Measurements from ENCODE around the gene CACNA1C.

Gene CACNA1C

DNA sequence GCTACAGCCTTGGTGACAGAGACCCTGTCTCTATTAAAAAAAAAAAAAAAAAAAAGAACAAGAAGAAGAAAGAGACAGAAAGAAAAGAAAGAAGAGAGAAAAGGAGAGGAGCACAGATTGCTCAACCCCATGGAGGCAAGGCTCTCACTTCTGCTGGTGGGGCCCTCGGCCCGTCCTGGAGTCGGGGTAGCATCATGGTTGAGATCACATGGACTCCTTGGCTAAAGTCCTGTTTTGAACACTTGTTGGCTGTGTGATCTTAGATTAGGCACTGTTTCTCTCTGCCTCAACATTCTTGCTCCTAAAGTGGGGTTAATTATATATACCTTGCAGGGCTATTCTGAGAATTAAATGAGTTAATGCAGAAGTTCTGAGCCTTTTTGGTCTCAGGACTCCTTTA lies 207.7 kb downstream of the CACNA1C start:
- DNase-seq, result no peak

DNA sequence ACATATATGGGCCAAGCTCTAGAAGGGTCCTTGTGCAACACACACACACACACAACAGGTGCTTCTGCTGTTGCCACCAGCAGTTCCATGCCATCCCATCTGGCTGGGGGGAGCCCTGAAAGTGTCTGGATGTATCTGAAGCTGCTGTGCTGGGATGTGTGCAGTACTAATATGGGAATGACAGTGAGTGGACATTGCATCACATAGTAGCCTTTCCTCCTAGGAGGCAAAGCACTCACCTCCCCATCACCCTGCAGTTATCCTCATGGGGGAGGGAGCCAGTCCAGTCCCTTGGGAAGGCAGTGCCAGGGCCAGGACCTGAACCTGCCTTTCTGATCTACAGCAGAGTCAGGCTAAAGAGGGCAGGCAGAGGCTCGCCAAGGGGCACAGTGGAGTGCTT lies 208.9 kb downstream of the CACNA1C start:
- no peak for DNase-seq

DNA sequence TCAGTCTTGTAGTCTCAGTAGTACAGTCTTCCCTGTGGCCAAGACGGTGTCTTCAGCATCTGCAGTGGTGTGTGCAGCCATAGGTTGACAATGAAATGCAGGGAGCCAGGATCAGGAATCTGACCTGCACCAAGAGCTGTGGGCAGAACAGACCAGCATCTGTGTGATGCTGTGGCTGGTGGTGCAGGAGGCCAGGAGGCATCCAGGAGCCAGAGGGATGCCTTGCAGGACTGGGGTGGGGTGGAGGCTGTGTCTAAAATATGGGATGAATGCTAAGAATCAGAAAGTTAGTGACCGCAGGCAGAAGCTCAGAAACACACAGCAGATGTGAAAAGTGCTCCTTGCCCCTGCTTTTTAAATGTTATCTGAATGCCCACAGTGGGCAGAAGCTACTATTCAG lies 209.7 kb downstream of the CACNA1C start:
- no peak for DNase-seq

GRCh38 chr12:2263901-2264300 lies 211.1 kb downstream of the CACNA1C start:
- DNase-seq, result no peak

DNA sequence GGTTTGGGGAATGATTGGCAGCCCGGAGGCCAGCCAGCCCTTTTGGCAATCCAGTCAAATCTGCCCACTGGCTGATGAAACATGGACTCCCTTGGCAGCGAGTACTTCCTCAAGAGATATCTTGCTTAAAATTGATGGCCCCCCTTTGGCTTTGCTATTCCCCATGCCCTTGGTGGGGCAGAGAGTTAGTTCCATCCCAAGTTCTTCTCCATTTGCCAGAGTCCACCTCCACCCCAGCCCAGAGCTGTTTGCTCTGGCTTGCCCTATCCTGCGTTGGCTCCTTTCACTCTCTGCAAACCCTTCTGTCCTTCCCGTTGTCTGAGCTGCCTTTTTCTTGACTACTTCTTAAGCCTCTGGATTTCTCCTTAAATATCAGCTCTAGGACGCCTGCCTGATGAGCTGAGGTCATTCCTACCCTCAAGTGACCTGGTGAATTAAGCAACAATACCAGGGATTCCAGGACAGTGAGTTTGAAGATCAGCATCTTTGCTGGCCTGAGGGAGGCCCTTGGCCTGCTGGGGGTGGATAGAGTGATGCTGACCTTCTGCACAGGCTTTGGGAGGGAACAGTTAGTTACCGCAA lies 212.0 kb downstream of the CACNA1C start:
- DNase-seq, result peak; percentile 99

- DNase-seq, result peak; percentile 98
Observed at GRCh38 chr12:2265461-2266167, 212.8 kb downstream of the CACNA1C start.

GRCh38 chr12:2266666-2267620 lies 214.2 kb downstream of the CACNA1C start:
- no peak for DNase-seq

DNA sequence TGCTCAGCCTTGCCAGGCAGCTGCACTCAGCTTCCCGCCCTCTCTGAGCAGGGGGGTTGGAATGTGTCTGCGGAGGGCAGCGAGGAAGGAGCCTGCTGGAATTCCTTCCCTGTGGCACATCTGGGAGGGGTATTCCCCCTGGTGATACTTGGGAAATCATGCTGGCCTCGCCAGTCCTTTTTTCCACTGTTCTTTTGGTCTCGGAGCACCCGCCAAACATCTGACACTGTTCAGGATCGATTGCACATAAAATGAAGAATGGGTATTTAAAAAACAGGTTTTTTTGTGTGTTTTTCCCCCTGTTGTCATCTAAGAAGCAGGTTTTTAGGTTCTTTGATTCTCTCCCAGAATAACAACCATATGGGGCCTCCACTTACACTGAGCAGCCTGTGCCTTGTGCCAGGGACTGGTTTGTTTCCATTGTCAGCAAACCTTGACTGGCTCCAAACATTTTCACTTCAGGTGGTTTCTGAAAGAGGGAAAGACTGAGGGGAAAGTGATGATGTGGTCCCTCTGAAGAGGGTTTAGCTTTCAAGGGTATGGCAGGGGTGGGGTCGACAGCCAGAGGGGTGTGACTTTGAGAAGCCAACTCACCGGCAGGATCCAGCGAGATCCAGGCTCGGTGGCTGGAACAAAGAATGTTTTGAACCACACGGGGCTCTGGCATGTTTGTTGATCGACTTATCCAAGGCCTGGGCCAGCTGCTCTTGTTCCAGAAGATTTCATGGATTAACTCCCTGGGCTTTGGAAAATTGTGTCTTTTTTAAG lies 215.1 kb downstream of the CACNA1C start:
- peak; percentile 92 for DNase-seq

GRCh38 chr12:2268471-2269286 lies 215.9 kb downstream of the CACNA1C start:
- DNase-seq, result peak; percentile 96

GRCh38 chr12:2270846-2271245 lies 218.1 kb downstream of the CACNA1C start:
- no peak for DNase-seq

- no peak for DNase-seq
Observed at GRCh38 chr12:2271961-2272360, 219.2 kb downstream of the CACNA1C start.

DNA sequence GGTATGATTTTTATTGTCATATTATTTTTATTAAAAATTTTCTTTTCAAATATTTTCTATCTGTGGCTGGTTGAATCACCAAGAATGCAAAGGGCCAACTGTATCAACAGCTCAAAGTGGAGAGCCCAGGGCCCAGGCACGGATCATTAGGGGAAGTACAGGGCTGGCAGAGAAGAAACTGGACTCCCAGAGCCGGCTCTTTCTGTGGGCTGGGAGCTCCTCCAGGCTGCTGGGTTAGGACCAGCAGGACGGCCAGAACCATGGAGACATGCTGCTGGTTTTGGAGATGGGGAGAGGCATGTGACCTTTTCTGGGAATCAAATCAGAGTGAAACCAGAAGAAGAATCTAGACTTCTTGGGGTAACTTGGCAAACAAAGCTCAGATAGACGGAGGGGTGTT lies 220.5 kb downstream of the CACNA1C start:
- DNase-seq, result peak; percentile 92

- no peak for DNase-seq
Observed at GRCh38 chr12:2273751-2274150, 221.0 kb downstream of the CACNA1C start.

DNA sequence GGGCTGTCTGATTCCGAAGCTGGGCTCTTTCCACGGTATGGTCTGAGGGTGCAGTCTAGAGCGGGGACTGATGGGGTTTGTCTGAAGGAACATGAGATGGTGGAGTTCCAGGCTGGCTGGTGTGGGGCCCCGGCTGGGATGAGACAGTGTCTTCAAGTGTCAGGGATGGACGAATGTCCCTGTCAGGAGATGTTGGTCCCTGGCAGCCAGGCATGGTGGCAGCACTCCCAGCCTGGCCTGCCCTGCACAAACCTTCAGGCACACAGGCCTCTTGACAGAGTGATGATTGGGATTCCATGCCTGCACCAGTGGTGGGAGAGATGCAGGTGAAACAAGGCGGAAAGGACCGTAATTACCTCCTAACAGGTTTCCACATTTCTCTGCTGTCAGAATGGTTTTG lies 221.9 kb downstream of the CACNA1C start:
- DNase-seq, result no peak

DNA sequence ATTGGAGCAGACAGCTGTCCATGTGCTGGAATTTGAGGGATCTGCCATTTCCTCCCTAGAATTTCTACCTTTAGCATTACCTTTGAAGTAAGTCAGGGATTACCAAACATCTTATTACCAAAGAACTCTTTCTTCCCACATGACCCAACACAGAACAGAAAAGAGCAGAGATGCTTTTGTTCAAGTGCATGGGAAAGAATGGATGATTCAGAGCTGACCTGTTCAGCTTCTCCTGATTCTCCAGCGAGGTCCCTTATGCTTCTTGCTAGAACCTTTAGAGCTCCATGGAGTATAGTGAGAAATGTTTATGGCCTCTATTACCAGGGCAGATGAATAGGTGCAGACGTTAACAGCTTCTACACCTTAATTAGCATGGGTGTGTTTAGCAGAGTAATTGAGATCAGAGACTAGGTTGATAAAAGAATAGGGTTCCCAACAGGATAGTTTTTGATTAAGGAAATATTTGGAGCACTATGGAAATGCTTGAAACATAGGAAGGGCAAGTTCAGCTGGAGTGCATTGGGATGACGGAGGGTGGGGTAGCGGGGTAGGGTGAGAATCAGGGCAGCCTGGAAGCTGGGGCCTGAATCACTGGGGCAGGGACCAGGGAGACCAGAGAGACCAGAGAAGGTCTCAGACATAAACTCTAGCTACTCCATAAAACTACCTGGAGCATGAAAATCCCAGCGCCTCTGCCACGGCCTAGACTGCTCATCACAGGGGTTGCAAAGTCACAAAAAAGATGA lies 223.7 kb downstream of the CACNA1C start:
- DNase-seq, result no peak

DNA sequence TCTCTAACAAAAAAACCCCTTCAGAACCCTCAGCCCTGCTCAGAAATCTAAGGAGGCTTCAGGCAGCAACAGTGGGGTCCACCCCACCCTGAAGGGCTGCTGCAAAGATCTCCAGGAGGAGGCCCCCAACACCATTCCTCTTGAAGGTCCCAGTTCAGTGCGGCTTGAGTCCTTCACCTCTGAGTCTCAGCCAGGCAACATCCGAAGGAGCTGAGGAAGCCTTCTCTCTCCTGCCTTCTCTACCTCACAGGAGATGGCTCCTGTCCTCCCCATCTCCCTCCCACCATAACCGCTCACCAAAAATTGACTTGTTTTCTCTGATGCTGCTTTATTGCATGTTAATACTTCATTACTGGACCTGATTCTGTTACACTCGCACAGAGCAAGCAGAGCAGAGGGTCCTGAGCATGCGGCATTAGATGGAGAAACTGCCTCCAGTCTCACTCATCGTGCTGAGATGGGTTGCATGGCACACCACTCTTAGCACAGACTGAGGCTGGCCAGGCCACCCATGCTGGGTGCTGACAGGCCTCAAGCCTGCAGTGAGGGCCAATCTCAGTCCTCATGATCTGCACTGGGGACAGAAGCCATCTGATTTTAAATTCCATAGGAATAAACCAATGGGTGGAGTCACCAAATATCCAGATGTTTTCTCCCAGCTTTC lies 224.8 kb downstream of the CACNA1C start:
- peak; percentile 79 for DNase-seq

- no peak for DNase-seq
Observed at GRCh38 chr12:2281446-2281845, 228.7 kb downstream of the CACNA1C start.

- peak; percentile 57 for DNase-seq
Observed at GRCh38 chr12:2282318-2282717, 229.5 kb downstream of the CACNA1C start.

GRCh38 chr12:2283480-2283879 lies 230.7 kb downstream of the CACNA1C start:
- no peak for DNase-seq

GRCh38 chr12:2283916-2284315 lies 231.1 kb downstream of the CACNA1C start:
- peak; percentile 86 for DNase-seq
